H1 (cell line): ENCODE data around the gene ADAMTS13.

Experiments
- CTCF ChIP-seq, 3 experiments: IDR thresholded peaks; 1 replicate in 2 of 3; 2 replicates in 1 of 3; pipeline versions ENCODE4 v1.5.1 to v1.6.1; 2011; ENCODE audit warnings: low read length in 3 of 3, mild to moderate bottlenecking in 3 of 3, inconsistent platforms in 2 of 3, low read depth in 1 of 3, moderate library complexity in 1 of 3; ENCODE audit not compliant: insufficient read depth in 1 of 3; ENCODE audit errors: control extremely low read depth in 1 of 3
- POLR2A ChIP-seq, 2 experiments: IDR thresholded peaks; 1 replicate in 1 of 2; 2 replicates in 1 of 2; pipeline ENCODE4 v1.6.1; 2011; ENCODE audit warnings: low read depth in 2 of 2, low read length in 2 of 2, mild to moderate bottlenecking in 2 of 2; ENCODE audit errors: control extremely low read depth in 1 of 2
- POLR2AphosphoS5 ChIP-seq: IDR thresholded peaks from 2 replicates; pipeline ENCODE4 v1.6.1; 2011; ENCODE audit warnings: low read depth, low read length
- RXRA ChIP-seq: IDR thresholded peaks from 2 replicates; pipeline ENCODE4 v1.6.1; 2011; ENCODE audit warnings: low read depth, mild to moderate bottlenecking, low read length, moderate library complexity; ENCODE audit not compliant: insufficient read depth

- no peak for TF ChIP-seq POLR2AphosphoS5
- no peak for TF ChIP-seq RXRA
- TF ChIP-seq CTCF (IDR thresholded peaks at IDR 0.05; ENCODE audit: control extremely low read depth in 1 of 3, insufficient read depth in 1 of 3, low read depth in 1 of 3, low read length in 3 of 3): no peak
- TF ChIP-seq POLR2A (IDR thresholded peaks at IDR 0.05; ENCODE audit: control extremely low read depth in 1 of 2, low read depth in 2 of 2, low read length in 2 of 2): no peak
These were observed 15.8 kb downstream of the ADAMTS13 start for GRCh38 chr9:133437753-133438531.
